ENCODE measurements around the gene FANCE.

DNA sequence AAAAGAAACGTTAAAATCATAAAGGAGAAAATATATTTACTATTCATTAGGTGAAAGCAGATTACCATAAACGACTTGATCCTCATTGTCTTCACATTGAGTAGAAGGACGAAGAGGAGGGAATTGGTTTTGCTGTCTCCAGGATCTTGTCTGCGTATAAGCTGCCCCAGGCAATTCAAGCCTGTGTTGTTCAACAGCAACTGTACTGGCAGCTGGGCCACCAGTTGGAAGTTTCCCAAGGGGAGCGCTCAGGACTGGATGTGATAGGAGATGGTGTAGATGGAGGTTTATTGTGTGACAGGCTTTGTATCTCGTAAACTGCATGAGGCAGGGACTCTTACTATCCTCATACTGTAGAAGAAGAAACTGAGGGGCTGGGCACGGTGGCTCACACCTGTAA lies 3.9 kb upstream of the FANCE start:
- TF ChIP-seq CTCF (conservative IDR thresholded peaks at IDR 0.05), result no peak
- no peak for TF ChIP-seq EZH2 (IDR thresholded peaks at IDR 0.05; ENCODE audit: low read depth)
